Trophoblast cell (in vitro differentiated cells and primary cell): ENCODE measurements around the gene ZNF688.
"Not testable (repeated sequence)": the region's sequence is repeated elsewhere in the genome, so short reads cannot be mapped to it uniquely, and the experiment has no call there.

ENCODE experiments used
- DNase-seq, 2 donors: peaks; one replicate each; pipeline ENCODE4 v3.0.0-alpha.2; 2016
- H2AFZ ChIP-seq: 2 replicates; pipeline ENCODE4 v1.6.1; 2013; ENCODE audit warnings: low read length, moderate library complexity, mild to moderate bottlenecking; ENCODE audit not compliant: insufficient read depth, poor library complexity
- H2AK5ac ChIP-seq: 2 replicates; pipeline ENCODE4 v1.6.1; 2013; ENCODE audit warnings: mild to moderate bottlenecking, low read length
- H2BK120ac ChIP-seq: 2 replicates; pipeline ENCODE4 v1.6.1; 2013; ENCODE audit warnings: low read length, mild to moderate bottlenecking, moderate library complexity; ENCODE audit not compliant: insufficient read depth, poor library complexity
- H2BK12ac ChIP-seq: 2 replicates; pipeline ENCODE4 v1.6.1; 2013; ENCODE audit warnings: mild to moderate bottlenecking, low read length, moderate library complexity
- H2BK5ac ChIP-seq: 2 replicates; pipeline ENCODE4 v1.6.1; 2013; ENCODE audit warnings: low read length, low read depth, moderate library complexity, mild to moderate bottlenecking; ENCODE audit not compliant: poor library complexity
- H3K14ac ChIP-seq: 2 replicates; pipeline ENCODE4 v1.6.1; 2013; ENCODE audit warnings: mild to moderate bottlenecking, low read length
- H3K18ac ChIP-seq: 2 replicates; pipeline ENCODE4 v1.6.1; 2013; ENCODE audit warnings: mild to moderate bottlenecking, low read length
- H3K23ac ChIP-seq: 2 replicates; pipeline ENCODE4 v1.6.1; 2013; ENCODE audit warnings: low read length
- H3K27ac ChIP-seq: 2 replicates; pipeline ENCODE4 v1.5.1; 2013; ENCODE audit warnings: low read depth, mild to moderate bottlenecking, inconsistent platforms, low read length, moderate library complexity
- H3K27me3 ChIP-seq: 2 replicates; pipeline ENCODE4 v1.6.1; 2013; ENCODE audit warnings: inconsistent platforms, mild to moderate bottlenecking, low read length, moderate library complexity; ENCODE audit not compliant: insufficient read depth
- H3K36me3 ChIP-seq, 2 experiments: 1 replicate in 1 of 2; 2 replicates in 1 of 2; pipeline ENCODE4 v1.6.1; 2013; ENCODE audit warnings: low read length in 2 of 2, mild to moderate bottlenecking in 2 of 2, moderate library complexity in 1 of 2; ENCODE audit not compliant: insufficient read depth in 2 of 2, control insufficient read depth in 1 of 2
- H3K4ac ChIP-seq: 2 replicates; pipeline ENCODE4 v1.6.1; 2013; ENCODE audit warnings: low read depth, mild to moderate bottlenecking, low read length, moderate library complexity
- H3K4me1 ChIP-seq, 2 experiments: 1 replicate in 1 of 2; 2 replicates in 1 of 2; pipeline ENCODE4 v1.6.1; 2013; ENCODE audit warnings: low read length in 2 of 2, mild to moderate bottlenecking in 2 of 2, moderate library complexity in 1 of 2; ENCODE audit not compliant: insufficient read depth in 2 of 2, control insufficient read depth in 1 of 2
- H3K4me2 ChIP-seq: 2 replicates; pipeline ENCODE4 v1.6.1; 2013; ENCODE audit warnings: inconsistent platforms, mild to moderate bottlenecking, low read length, moderate library complexity
- H3K4me3 ChIP-seq: 2 replicates; pipeline ENCODE4 v1.5.1; 2013; ENCODE audit warnings: mild to moderate bottlenecking, low read depth, low read length, inconsistent platforms
- H3K79me1 ChIP-seq: one replicate; pipeline ENCODE4 v1.6.1; 2013; ENCODE audit warnings: low read length
- H3K79me2 ChIP-seq: 2 replicates; pipeline ENCODE4 v1.6.1; 2013; ENCODE audit warnings: low read length, mild to moderate bottlenecking; ENCODE audit not compliant: control insufficient read depth, insufficient read depth, poor library complexity
- H3K9ac ChIP-seq: 2 replicates; pipeline ENCODE4 v1.6.1; 2013; ENCODE audit warnings: mild to moderate bottlenecking, low read length
- H3K9me3 ChIP-seq: 2 replicates; pipeline ENCODE4 v1.6.1; 2013; ENCODE audit warnings: low read depth, mild to moderate bottlenecking, control low read depth, inconsistent platforms, low read length; ENCODE audit not compliant: insufficient read depth
- H4K12ac ChIP-seq: 2 replicates; pipeline ENCODE4 v1.6.1; 2013; ENCODE audit warnings: low read depth, mild to moderate bottlenecking, low read length, moderate library complexity
- H4K8ac ChIP-seq: 2 replicates; pipeline ENCODE4 v1.6.1; 2013; ENCODE audit warnings: low read depth, mild to moderate bottlenecking, low read length, moderate library complexity
- H4K91ac ChIP-seq: one replicate; pipeline ENCODE4 v1.6.1; 2013; ENCODE audit warnings: low read depth, mild to moderate bottlenecking, low read length, moderate library complexity
- WGBS: extraction: QIAGEN DNeasy Blood & Tissue Kit; methylation state at CpG from one replicate; pipeline ENCODE4 v1.1.7; 2013; ENCODE audit warnings: missing lambda C conversion rate; ENCODE audit not compliant: insufficient read length, insufficient coverage; ENCODE audit errors: extremely low coverage; 5-methylcytosine and 5-hydroxymethylcytosine counted together

ZNF688 gene

DNA sequence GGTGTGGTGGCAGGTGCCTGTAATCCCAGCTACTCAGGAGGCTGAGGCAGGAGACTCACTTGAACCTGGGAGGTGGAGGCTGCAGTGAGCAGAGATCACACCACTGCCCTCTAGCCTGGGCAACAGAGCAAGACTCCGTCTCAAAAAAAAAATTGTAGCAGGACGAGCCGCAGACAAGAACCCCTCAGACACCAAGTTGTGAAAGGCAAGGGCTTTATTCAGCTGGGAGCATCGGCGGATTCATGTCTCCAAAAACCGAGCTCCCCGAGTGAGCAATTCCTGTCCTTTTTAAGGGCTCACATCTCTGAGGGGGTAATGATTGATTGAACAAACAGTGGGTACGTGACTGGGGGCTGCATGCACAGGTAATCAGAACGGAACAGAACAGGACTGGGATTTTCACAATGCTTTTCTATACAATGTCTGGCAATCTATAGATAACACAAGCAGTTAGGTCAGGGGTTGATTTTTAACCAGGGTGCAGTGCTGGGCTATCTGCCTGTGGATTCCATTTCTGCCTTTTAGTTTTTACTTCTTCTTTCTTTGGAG lies 30.5 kb downstream of the ZNF688 start:
- H3K9ac ChIP-seq, H3K9me3 ChIP-seq, H2BK120ac ChIP-seq, H2BK5ac ChIP-seq, H3K27me3 ChIP-seq, H3K18ac ChIP-seq, DNase-seq, H3K79me1 ChIP-seq, H3K4me2 ChIP-seq, H3K79me2 ChIP-seq, H2AFZ ChIP-seq, H4K91ac ChIP-seq, H3K36me3 ChIP-seq, H3K4me1 ChIP-seq, H3K14ac ChIP-seq, H4K12ac ChIP-seq, H3K23ac ChIP-seq, H2AK5ac ChIP-seq, H3K27ac ChIP-seq, H2BK12ac ChIP-seq, H3K4ac ChIP-seq, H4K8ac ChIP-seq, H3K4me3 ChIP-seq: not testable (repeated sequence)
- no CpG with 5 or more reads among the region's 9 CpGs for WGBS

GRCh38 chr16:30539986-30540526 lies 31.5 kb downstream of the ZNF688 start:
- not testable (repeated sequence) for H3K36me3 ChIP-seq, H2BK120ac ChIP-seq

GRCh38 chr16:30539000-30539964 lies 32.2 kb downstream of the ZNF688 start:
- Histone ChIP-seq H2AK5ac (no peak overlapping the region), H2BK5ac (no peak overlapping the region), H3K4ac (no peak overlapping the region), H3K4me2 (no peak overlapping the region), H2BK12ac (no peak overlapping the region), H3K36me3 (no peaks in the 10 kb centered on the region), H4K8ac (no peak overlapping the region), H3K14ac (no peak overlapping the region), H2AFZ (no peak overlapping the region), H3K79me2 (peaks cover 6% of the 10 kb centered on the region), H3K23ac (no peak overlapping the region), H3K18ac (no peak overlapping the region), H2BK120ac (no peak overlapping the region), H3K79me1 (peaks cover 12% of the 10 kb centered on the region), H3K4me3 (no peak overlapping the region), H4K91ac (no peak overlapping the region), H3K9me3 (no peaks in the 10 kb centered on the region), H3K4me1 (peaks cover 9 to 11% of the 10 kb centered on the region in 2 experiments), H4K12ac (no peak overlapping the region), H3K9ac (no peak overlapping the region), H3K27ac (no peak overlapping the region), H3K27me3 (no peaks in the 10 kb centered on the region)
- DNase-seq: no peak
- WGBS: no CpG with 5 or more reads among the region's 8 CpGs

More at GRCh38 chr16:30539986-30540526, 31.5 kb downstream of the ZNF688 start:
- not testable (repeated sequence) for H3K23ac ChIP-seq, H3K79me1 ChIP-seq, H3K4me2 ChIP-seq, H3K4me3 ChIP-seq, H2BK5ac ChIP-seq, H4K12ac ChIP-seq, H3K4ac ChIP-seq, DNase-seq, H3K9ac ChIP-seq, H4K8ac ChIP-seq, H3K27me3 ChIP-seq, H3K27ac ChIP-seq, H2AK5ac ChIP-seq, H3K18ac ChIP-seq, H2BK12ac ChIP-seq, H4K91ac ChIP-seq, H3K14ac ChIP-seq, H3K79me2 ChIP-seq, H3K9me3 ChIP-seq, H2AFZ ChIP-seq
- WGBS: no CpG with 5 or more reads among the region's 13 CpGs
- peaks cover 9 to 11% of the 10 kb centered on the region in 2 experiments for H3K4me1 ChIP-seq

DNA sequence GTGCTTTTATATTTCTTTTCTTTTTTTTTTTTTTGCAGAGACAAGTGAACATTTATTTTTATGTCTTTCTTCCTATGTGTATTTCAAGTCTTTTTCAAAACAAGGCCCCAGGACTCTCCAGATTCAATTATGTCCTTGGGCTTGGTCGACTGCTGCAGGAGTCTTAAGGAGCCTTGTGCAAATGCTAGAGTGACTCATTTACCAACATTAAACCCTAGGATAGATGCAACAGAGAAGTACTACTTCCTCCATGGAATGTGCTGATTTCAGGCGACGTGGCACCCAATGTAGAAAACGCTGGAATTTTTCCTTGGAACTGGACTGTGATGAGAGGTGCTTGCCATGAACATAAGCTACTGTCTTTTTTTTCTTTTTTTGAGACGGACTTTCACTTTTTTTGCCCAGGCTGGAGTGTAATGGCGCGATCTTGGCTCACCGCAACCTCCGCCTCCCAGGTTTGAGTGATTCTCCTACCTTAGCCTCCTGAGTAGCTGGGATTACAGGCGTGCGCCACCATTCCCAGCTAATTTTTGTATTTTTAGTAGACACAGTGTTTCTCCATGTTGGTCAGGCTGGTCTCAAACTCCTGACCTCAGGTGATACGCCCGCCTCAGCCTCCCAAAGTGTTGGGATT lies 35.0 kb downstream of the ZNF688 start:
- not testable (repeated sequence) for H2BK5ac ChIP-seq, H3K79me2 ChIP-seq, H3K4me3 ChIP-seq, H3K9ac ChIP-seq, H3K27me3 ChIP-seq, H3K4ac ChIP-seq, H3K27ac ChIP-seq, H3K18ac ChIP-seq, H2BK120ac ChIP-seq, H3K4me2 ChIP-seq, H2AFZ ChIP-seq, H3K23ac ChIP-seq, H3K9me3 ChIP-seq, H3K14ac ChIP-seq, H4K12ac ChIP-seq, H2AK5ac ChIP-seq, H4K91ac ChIP-seq, H4K8ac ChIP-seq, H2BK12ac ChIP-seq, DNase-seq
- peaks cover 18% of the 10 kb centered on the region for H3K79me1 ChIP-seq
- peaks cover 7 to 18% of the 10 kb centered on the region in 2 experiments for H3K4me1 ChIP-seq
- no CpG with 5 or more reads among the region's 13 CpGs for WGBS
- peaks cover 7 to 11% of the 10 kb centered on the region in 2 experiments for H3K36me3 ChIP-seq
